Chondrocyte (in vitro differentiated cells): ENCODE measurements around the gene EFL1. TPM values are rescaled to one million over a fixed set of nuclear protein-coding genes. Genes with fewer than 3 reads are reported as not detected.

ENCODE experiments used
- DNase-seq: peaks from one replicate; pipeline ENCODE4 v3.0.0; 2021; ENCODE audit warnings: mixed read lengths, low spot score
- H3K27ac Mint-ChIP-seq: one replicate; pipeline ENCODE4 v1.8.0; 2021; ENCODE audit warnings: mild to moderate bottlenecking, moderate library complexity, mixed read lengths; ENCODE audit not compliant: unreplicated experiment
- H3K27me3 Mint-ChIP-seq: 2 replicates; pipeline ENCODE4 v1.8.0; 2021; ENCODE audit warnings: low read depth, mixed read lengths
- H3K36me3 Mint-ChIP-seq: 2 replicates; pipeline ENCODE4 v1.8.0; 2021; ENCODE audit warnings: low read depth, mixed read lengths
- H3K4me1 Mint-ChIP-seq: 2 replicates; pipeline ENCODE4 v1.8.0; 2021; ENCODE audit warnings: low read depth, mild to moderate bottlenecking, mixed read lengths
- H3K4me3 Mint-ChIP-seq: one replicate; pipeline ENCODE4 v1.8.0; 2021; ENCODE audit warnings: mild to moderate bottlenecking, moderate library complexity, mixed read lengths; ENCODE audit not compliant: unreplicated experiment
- H3K9me3 Mint-ChIP-seq: 2 replicates; pipeline ENCODE4 v1.8.0; 2021; ENCODE audit warnings: low read depth, mixed read lengths
- CTCF ChIP-seq: fragments of 200-600 bp; sonication (generic); IDR thresholded peaks from 2 replicates; pipeline ENCODE4 v1.5.0; 2021; ENCODE audit warnings: antibody characterized with exemption, mild to moderate bottlenecking, moderate library complexity
- total RNA-seq: library from RNA; stranded (reverse); gene quantifications from 3 replicates; pipeline ENCODE4 v1.2.1, GENCODE V29; 2021

EFL1 gene
- total RNA-seq, 1 donor from 2014 or later, result 16.6 TPM

GRCh38 chr15:82080774-82081173, 181.8 kb downstream of the EFL1 start:
- no peaks in the 10 kb centered on the region for H3K27me3 Mint-ChIP-seq
- no peaks in the 10 kb centered on the region for H3K36me3 Mint-ChIP-seq
- no peaks in the 10 kb centered on the region for H3K9me3 Mint-ChIP-seq
- H3K4me3 Mint-ChIP-seq, result no peak overlapping the region
- TF ChIP-seq CTCF, result no peak
- DNase-seq, result no peak
- H3K4me1 Mint-ChIP-seq, result peaks cover 32% of the 10 kb centered on the region
- H3K27ac Mint-ChIP-seq, result no peak overlapping the region

Other genes starting within 250 kb of the EFL1 start
- 25.5 to 55.8 TPM (median 52.7 TPM) in 3 replicates for gene MEX3B, start 216.7 kb downstream of the EFL1 start, total RNA-seq
- gene SAXO2, start 84 bp upstream of the EFL1 start, total RNA-seq, result 0.90 to 5.1 TPM (median 1.0 TPM) in 3 replicates
- gene GOLGA6L10, start 86.7 kb upstream of the EFL1 start, total RNA-seq, result 1.2 to 2.4 TPM (median 2.0 TPM) in 3 replicates
- 2.4 to 4.2 TPM (median 2.9 TPM) in 3 replicates for gene GOLGA6L9, start 167.1 kb upstream of the EFL1 start, total RNA-seq